Measurements from ENCODE around the gene TDRD5.
A peak's percentile ranks its signal among the peaks of the same experiment; 100 is the strongest.

The TDRD5 gene

GRCh38 chr1:179550746-179551682 lies 40.6 kb upstream of the TDRD5 start:
- peak; percentile 40; the same call in 1 of the 3 replicates for ATAC-seq
- TF ChIP-seq BACH2 (CRISPR knock-in tag; IDR thresholded peaks at IDR 0.05; ENCODE audit: borderline replicate concordance) (no peak), ZNF565 (CRISPR knock-in tag; conservative IDR thresholded peaks at IDR 0.05; ENCODE audit: low read depth) (no peak), ISL1 (CRISPR knock-in tag; IDR thresholded peaks at IDR 0.05) (no peak), TSHZ2 (CRISPR knock-in tag; IDR thresholded peaks at IDR 0.05) (no peak), ESRRG (CRISPR knock-in tag; IDR thresholded peaks at IDR 0.05) (no peak), TOX (CRISPR knock-in tag; IDR thresholded peaks at IDR 0.05; ENCODE audit: borderline replicate concordance) (no peak), ZFP3 (CRISPR knock-in tag; IDR thresholded peaks at IDR 0.05) (no peak), CSDC2 (CRISPR knock-in tag; IDR thresholded peaks at IDR 0.05) (no peak), GLIS3 (CRISPR knock-in tag; IDR thresholded peaks at IDR 0.05) (no peak)
- TF ChIP-seq, protein P1, sequence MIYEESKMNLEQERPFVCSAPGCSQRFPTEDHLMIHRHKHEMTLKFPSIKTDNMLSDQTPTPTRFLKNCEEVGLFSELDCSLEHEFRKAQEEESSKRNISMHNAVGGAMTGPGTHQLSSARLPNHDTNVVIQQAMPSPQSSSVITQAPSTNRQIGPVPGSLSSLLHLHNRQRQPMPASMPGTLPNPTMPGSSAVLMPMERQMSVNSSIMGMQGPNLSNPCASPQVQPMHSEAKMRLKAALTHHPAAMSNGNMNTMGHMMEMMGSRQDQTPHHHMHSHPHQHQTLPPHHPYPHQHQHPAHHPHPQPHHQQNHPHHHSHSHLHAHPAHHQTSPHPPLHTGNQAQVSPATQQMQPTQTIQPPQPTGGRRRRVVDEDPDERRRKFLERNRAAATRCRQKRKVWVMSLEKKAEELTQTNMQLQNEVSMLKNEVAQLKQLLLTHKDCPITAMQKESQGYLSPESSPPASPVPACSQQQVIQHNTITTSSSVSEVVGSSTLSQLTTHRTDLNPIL (CRISPR knock-in tag; IDR thresholded peaks at IDR 0.05; ENCODE audit: low read depth): no peak
- TF ChIP-seq, protein P2, sequence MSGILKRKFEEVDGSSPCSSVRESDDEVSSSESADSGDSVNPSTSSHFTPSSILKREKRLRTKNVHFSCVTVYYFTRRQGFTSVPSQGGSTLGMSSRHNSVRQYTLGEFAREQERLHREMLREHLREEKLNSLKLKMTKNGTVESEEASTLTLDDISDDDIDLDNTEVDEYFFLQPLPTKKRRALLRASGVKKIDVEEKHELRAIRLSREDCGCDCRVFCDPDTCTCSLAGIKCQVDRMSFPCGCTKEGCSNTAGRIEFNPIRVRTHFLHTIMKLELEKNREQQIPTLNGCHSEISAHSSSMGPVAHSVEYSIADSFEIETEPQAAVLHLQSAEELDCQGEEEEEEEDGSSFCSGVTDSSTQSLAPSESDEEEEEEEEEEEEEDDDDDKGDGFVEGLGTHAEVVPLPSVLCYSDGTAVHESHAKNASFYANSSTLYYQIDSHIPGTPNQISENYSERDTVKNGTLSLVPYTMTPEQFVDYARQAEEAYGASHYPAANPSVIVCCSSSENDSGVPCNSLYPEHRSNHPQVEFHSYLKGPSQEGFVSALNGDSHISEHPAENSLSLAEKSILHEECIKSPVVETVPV (CRISPR knock-in tag; IDR thresholded peaks at IDR 0.05): no peak

DNA sequence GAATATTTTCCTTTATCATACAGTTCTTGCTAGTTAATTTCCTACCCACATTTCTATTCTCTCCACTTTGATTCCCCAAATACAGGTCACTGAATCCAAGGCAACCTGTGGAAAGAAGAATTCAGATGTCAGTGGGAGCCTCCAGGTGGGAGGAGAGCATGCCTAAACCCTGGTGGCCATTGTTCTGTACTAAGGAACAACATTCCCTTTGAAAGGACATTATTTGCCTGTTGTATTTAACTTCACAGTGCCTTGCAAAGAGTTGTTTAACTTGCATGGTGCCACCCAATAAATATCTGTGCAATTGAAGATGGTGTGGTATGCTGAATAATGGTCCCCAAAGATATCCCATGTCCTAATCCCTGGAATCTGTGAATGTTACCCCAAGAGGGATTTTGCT lies 37.2 kb upstream of the TDRD5 start:
- ATAC-seq: no peak
- TF ChIP-seq, protein P1 (CRISPR knock-in tag; IDR thresholded peaks at IDR 0.05; ENCODE audit: low read depth): no peak
- no peak for TF ChIP-seq ZNF565 (CRISPR knock-in tag; conservative IDR thresholded peaks at IDR 0.05; ENCODE audit: low read depth)

DNA sequence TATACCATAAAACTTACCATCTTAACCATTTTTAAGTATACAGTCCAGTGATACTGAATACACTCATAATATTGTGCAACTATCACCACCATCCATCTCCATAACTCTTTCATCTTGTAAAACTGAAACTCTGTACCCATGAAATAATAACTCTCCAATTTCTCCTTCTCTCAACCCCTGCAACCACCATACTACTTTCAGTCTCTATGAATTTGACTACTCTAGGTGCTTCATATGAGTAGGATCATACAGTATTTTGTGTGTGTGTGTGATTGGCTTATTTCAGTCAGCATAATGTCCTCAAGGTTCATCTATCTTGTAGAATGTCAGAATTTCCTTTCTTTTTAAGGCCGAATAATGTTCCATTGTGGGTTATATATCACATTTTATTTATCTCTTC lies 33.6 kb upstream of the TDRD5 start:
- ATAC-seq: no peak
- TF ChIP-seq, protein P1 (CRISPR knock-in tag; IDR thresholded peaks at IDR 0.05; ENCODE audit: low read depth): no peak
- TF ChIP-seq TOX (CRISPR knock-in tag; IDR thresholded peaks at IDR 0.05; ENCODE audit: borderline replicate concordance): no peak
- TF ChIP-seq PPARA (CRISPR knock-in tag; IDR thresholded peaks at IDR 0.05; ENCODE audit: borderline replicate concordance): no peak

GRCh38 chr1:179575497-179576314 lies 15.9 kb upstream of the TDRD5 start, which contains the start of gene NPHS2:
Gene NPHS2 (minus strand): TSS chr1:179575948. CDS start chr1:179575864, 84 bp downstream.
- ATAC-seq: peak; percentile 26; the same call in 2 of the 3 replicates
- TF ChIP-seq ZNF8 (CRISPR knock-in tag; IDR thresholded peaks at IDR 0.05) (no peak), ZFP30 (CRISPR knock-in tag; IDR thresholded peaks at IDR 0.05) (no peak), TOX (CRISPR knock-in tag; IDR thresholded peaks at IDR 0.05; ENCODE audit: borderline replicate concordance) (no peak), CSDC2 (CRISPR knock-in tag; IDR thresholded peaks at IDR 0.05) (no peak), TCF4 (CRISPR knock-in tag; IDR thresholded peaks at IDR 0.05; ENCODE audit: borderline replicate concordance) (no peak), ZNF565 (CRISPR knock-in tag; conservative IDR thresholded peaks at IDR 0.05; ENCODE audit: low read depth) (no peak), ZC3H10 (CRISPR knock-in tag; IDR thresholded peaks at IDR 0.05) (no peak), TSHZ2 (CRISPR knock-in tag; IDR thresholded peaks at IDR 0.05) (no peak), ZFP3 (CRISPR knock-in tag; IDR thresholded peaks at IDR 0.05) (no peak), ZNF70 (CRISPR knock-in tag; IDR thresholded peaks at IDR 0.05) (no peak)
- TF ChIP-seq, protein P3, sequence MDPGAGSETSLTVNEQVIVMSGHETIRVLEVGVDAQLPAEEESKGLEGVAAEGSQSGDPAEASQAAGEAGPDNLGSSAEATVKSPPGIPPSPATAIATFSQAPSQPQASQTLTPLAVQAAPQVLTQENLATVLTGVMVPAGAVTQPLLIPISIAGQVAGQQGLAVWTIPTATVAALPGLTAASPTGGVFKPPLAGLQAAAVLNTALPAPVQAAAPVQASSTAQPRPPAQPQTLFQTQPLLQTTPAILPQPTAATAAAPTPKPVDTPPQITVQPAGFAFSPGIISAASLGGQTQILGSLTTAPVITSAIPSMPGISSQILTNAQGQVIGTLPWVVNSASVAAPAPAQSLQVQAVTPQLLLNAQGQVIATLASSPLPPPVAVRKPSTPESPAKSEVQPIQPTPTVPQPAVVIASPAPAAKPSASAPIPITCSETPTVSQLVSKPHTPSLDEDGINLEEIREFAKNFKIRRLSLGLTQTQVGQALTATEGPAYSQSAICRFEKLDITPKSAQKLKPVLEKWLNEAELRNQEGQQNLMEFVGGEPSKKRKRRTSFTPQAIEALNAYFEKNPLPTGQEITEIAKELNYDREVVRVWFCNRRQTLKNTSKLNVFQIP (CRISPR knock-in tag; IDR thresholded peaks at IDR 0.05; ENCODE audit: borderline replicate concordance, low read depth): no peak

All from SK-N-SH treated with all-trans-retinoic acid at 6 μM for 48 hours (cell line).